Stimulated activated CD4-positive, alpha-beta T cell treated with anti-CD3 and anti-CD28 coated beads, Interleukin-12 subunit alpha, Interleukin-12 subunit beta, amount 100 ng/mL, for 48 hours (primary cell): ENCODE results near the gene NOD2.

Experiments used
- DNase-seq, 3 donors: peaks; one replicate each; pipeline ENCODE4 v3.0.0-alpha.2; 2020; ENCODE audit warnings: low read depth in 2 of 3, low spot score in 1 of 3

Gene NOD2

DNA sequence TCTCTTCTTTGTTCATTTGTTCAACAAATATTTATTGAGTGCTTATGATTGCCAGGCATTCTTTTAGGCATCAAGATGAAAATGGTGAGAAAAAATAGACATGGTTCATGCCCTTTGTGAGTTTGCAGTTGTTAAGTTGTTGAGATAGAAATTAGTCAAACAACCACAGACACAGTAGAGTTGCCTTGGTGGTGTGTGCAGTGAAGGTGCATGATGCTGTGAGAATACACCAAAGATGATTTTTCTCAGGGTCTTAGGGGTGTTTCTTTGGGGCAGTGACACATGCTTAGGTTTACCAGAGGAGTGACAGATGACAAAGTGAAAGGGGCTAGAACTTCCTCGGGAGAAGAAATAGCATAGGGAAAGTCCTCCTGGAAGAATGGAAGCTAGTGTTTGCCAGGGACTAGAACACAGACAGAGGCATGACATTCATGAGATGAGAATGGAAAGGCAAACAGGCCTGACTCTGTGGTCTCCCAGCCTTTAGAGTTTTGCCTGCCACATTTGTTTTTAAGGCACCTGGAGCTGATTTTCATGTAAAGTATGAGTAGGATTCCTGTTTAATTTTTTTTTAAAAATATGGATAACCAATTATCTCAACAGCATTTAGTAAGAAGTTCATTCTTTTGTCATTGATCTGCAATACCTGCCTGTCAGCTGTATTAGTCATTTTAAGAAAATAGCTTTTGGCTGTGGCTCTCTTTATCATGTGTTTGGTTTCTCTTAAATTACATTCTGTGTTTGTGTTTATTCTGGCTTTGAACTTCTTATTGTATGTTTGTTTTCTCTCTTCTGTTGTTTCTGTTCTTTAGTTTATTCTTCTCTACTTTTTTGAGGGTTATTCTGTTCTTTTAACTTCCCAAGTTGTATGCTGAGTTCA is 85.1 kb downstream of the NOD2 start:
- no peak for DNase-seq

DNA sequence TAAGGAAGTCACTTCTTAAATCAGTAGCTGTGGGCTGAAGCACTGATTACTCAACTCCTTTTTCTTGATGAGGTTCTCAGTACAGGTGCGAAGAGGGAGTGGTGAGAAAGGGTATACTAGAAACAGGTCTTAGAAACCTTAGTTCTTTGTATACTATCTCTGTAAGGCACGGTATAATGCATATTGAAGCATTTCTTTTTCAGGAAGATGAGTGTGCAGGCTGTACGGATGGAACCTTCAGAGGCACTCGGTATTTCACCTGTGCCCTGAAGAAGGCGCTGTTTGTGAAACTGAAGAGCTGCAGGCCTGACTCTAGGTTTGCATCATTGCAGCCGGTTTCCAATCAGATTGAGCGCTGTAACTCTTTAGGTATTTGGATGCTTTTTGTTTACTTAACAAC is 87.6 kb downstream of the NOD2 start:
- no peak for DNase-seq

DNA sequence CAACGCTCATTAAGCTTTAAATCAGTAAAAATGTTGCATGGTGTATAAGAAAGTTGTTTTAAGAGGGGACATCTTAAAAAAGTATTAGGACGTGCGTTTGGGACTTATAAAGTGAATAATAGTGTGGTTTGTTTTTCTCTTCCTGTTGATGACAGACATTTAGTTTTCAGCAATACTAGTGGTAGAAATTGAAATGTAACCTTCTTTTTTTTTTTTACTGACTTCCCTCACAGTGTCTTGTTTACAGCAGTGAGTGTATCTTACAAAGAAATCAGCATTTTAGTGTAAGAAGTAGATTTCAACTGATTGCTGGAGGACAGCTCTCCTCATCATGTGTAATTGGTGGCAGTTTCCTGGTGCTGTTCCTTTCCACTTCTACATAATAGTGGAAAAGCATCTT is 88.1 kb downstream of the NOD2 start:
- DNase-seq = no peak
